ENCODE results near the gene PXDN.
"Not testable (repeated sequence)": the region's sequence is repeated elsewhere in the genome, so short reads cannot be mapped to it uniquely, and the experiment has no call there.

Gene PXDN

DNA sequence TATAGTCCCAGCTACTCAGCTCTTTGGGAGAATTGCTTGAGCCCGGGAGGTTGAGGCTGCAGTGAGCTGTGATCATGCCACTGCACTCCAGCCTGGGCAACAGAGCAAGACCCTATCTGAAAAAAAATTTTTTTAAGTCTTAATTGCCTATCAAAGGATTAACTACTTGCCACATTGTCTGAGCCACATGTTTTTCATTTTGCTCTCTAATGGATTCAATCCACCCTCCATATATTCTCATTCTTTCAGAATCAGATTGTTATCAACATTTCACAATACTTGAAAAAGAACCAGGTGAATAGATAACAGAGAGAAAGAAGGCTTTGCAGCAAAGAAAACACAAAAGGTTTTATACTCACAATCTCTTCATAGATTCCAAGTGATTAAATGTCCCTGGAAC, 61.0 kb downstream of the PXDN start:
- no peak overlapping the region for H3K27ac ChIP-seq
- no peak for TF ChIP-seq ZFX (IDR thresholded peaks at IDR 0.05)
- TF ChIP-seq, protein P1, sequence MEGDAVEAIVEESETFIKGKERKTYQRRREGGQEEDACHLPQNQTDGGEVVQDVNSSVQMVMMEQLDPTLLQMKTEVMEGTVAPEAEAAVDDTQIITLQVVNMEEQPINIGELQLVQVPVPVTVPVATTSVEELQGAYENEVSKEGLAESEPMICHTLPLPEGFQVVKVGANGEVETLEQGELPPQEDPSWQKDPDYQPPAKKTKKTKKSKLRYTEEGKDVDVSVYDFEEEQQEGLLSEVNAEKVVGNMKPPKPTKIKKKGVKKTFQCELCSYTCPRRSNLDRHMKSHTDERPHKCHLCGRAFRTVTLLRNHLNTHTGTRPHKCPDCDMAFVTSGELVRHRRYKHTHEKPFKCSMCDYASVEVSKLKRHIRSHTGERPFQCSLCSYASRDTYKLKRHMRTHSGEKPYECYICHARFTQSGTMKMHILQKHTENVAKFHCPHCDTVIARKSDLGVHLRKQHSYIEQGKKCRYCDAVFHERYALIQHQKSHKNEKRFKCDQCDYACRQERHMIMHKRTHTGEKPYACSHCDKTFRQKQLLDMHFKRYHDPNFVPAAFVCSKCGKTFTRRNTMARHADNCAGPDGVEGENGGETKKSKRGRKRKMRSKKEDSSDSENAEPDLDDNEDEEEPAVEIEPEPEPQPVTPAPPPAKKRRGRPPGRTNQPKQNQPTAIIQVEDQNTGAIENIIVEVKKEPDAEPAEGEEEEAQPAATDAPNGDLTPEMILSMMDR (conservative IDR thresholded peaks at IDR 0.05), result no peak

DNA sequence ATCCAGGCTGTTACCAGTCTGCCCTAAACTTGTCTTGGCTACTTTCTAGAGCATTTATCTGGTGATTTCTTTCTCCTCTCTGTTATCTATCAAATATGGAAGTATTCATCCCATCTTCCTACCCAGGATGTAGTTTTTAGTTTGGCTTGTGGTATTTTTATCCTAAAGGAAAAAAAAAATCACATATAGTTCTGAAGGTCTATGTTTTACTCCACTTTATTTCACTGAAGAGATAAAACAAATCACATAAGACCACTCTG, 62.2 kb downstream of the PXDN start:
- no peak overlapping the region for H3K27ac ChIP-seq
- TF ChIP-seq, protein P1 (conservative IDR thresholded peaks at IDR 0.05), result no peak
- TF ChIP-seq ZFX (IDR thresholded peaks at IDR 0.05), result no peak

DNA sequence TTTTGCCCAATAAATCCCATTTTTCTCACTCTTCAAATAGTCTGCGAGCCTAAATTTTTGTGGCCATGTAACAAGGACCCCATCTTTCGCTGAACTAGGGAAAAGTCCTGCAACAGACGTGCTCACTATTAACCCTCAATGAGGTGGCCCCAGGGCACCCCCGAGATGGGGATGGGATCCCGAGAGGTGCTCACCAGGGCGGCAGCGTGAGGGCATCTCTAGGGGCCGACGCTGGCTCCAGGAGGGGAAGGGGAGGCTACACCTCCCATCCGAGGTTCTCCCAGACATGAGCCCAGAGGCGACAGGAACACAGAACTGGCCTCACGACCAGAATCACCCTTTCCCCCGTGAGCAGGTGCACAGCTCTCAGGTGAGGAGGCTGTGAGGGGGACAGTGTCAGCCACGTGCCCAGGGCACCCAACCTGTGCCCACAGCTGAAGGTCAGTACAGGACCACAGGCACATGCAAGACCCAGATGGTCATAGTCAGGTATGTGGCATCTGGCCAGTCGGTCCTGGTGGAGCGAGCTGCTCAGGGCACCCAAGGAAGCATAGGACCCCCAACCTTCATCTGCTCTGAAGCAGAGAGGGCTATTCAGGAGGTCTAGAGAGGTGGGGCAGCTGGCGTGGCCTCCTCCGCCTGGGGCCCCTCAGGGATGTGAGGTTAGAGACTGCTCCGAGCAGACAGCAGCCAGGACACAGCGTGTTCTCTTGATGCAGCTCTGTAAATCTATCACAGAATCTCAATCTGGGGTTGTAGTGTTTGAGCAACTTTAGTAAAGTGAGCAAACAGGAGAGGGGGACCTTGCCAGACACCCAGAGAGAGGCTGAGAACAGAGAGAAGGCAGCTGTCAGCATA, 62.8 kb downstream of the PXDN start:
- peak overlapping the region; percentile 6; the same call in 1 of the 2 replicates for H3K27ac ChIP-seq
- no peak for TF ChIP-seq ZFX (IDR thresholded peaks at IDR 0.05)
- TF ChIP-seq, protein P1 (conservative IDR thresholded peaks at IDR 0.05), result no peak

DNA sequence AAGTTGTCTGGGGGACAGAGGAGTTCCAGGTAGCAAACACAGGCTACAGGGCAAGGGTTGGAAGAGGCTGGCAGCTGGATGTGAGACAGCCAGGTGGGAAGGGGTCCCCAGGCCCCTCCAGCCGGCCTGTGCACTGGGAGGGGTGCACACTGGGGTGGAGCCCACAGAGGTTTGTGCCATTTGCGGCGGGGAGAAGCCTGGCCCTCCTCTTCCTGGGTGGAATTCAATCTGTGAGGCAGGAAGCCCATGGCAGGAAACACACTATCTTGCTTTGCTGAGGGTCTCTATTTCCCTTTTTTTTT, 63.3 kb downstream of the PXDN start:
- H3K27ac ChIP-seq, result no peak overlapping the region

DNA sequence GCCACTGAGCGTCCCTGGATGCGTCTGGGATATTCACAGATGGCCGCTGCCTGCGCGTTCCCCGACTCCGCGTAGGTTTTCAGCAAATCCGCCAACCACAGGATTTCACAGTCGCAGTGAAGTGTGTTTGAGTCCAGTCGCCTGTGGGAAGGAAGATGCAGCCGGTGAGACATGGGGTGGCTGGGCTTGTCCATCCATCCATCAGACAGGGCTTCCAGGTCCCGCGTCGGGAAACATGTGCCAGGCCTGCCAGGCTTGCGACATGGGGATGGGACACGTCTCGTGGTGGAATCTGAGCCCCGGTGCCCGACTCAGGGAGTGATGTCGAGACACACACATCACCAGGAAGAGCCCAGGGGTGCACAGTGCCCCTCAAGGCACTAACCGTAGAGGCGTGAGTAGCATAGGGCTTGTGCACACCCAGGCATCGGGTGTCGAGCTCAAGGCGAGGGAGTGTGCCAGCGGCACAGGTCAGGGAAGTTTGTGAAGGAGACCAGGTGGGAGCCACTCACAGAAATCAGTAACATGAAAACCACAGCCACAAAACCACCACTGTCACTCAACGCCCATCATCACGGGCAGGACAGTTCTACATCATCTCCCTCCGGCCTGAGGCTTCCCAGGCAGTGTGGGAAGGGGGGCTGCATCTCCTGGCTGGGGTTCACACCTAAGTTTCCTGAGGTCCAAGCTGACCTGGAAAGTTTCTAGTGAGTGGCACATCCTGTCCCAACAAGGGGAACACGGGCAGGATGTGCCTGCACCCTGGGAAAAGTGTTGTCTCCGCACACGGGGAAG, 63.9 kb downstream of the PXDN start:
- TF ChIP-seq, protein P1 (conservative IDR thresholded peaks at IDR 0.05), result no peak
- no peak for TF ChIP-seq ZFX (IDR thresholded peaks at IDR 0.05)
- H3K27ac ChIP-seq, result no peak overlapping the region

More for the DNA sequence above, 63.3 kb downstream of the PXDN start:
- no peak for TF ChIP-seq ZFX (IDR thresholded peaks at IDR 0.05)
- TF ChIP-seq, protein P1 (conservative IDR thresholded peaks at IDR 0.05), result no peak

DNA sequence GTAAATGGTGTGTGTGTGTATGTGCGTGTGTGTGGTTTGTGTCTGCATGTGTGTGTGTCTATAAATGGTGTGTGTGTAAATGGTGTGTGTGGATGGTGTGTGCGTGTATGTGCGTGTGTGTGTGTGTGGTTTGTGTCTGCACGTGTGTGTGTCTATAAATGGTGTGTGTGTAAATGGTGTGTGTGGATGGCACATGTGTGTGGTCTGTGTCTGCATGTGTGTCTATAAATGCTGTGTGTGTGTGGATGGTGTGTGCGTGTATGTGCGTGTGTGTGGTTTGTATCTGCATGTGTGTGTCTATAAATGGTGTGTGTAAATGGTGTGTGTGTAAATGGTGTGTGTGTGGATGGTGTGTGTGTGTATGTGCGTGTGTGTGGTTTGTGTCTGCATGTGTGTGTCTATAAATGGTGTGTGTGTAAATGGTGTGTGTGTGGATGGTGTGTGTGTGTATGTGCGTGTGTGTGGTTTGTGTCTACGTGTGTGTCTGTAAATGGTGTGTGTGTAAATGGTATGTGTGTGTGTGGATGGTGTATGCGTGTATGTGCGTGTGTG, 64.8 kb downstream of the PXDN start:
- not testable (repeated sequence) for H3K27ac ChIP-seq

DNA sequence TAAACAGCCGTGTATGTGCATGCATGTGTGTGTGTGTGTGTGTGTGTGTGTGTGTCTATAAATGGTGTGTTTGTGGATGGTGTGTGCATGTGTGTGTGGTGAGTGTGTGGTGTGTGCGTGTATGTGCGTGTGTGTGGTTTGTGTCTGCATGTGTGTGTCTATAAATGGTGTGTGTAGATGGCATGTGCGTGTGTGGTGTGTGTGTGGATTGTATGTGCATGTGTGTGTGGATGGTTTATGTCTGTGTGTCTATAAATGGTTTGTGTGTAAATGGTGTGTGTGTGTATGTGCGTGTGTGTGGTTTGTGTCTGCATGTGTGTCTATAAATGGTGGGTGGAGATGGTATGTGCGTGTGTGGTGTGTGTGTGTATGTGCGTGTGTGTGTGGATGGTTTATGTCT, 65.2 kb downstream of the PXDN start:
- not testable (repeated sequence) for H3K27ac ChIP-seq

DNA sequence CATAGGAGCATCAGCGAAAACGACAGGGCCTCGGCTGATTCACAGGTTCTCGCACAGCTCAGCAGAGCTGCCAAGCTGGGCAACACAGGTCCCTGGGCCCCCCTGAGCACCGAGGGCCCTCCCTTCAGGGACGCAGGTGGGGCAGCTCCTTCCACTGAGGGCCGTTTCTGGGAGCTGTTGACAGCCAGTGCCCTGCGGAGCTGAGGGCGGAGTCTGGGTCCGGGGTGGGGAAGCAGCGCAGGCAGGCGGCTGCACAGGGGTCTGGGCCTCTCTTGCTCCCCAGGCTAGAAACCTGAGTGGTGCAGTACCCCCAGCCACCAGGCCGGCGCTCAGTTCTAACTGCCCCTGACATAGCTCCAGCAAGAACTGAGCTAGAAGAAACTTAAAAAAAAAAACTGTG, 65.7 kb downstream of the PXDN start:
- H3K27ac ChIP-seq, result no peak overlapping the region

More for the DNA sequence above, 65.7 kb downstream of the PXDN start:
- TF ChIP-seq, protein P1 (conservative IDR thresholded peaks at IDR 0.05), result no peak
- TF ChIP-seq ZFX (IDR thresholded peaks at IDR 0.05), result no peak

Data from C4-2B (cell line).